Dendritic cell treated with granulocyte-macrophage colony-stimulating factor and Interleukin-4, amounts not matched to agents 40 ng/mL and 50 ng/mL, for 4 days (primary cell): Measurements from ENCODE around the gene HDAC9.

Experiments
- H3K27ac Mint-ChIP-seq: one replicate; pipeline ENCODE4 v1.8.0; 2022; ENCODE audit warnings: mild to moderate bottlenecking, mixed read lengths
- H3K27me3 Mint-ChIP-seq: one replicate; pipeline ENCODE4 v1.8.0; 2022; ENCODE audit warnings: mild to moderate bottlenecking, mixed read lengths
- H3K36me3 Mint-ChIP-seq: one replicate; pipeline ENCODE4 v1.8.0; 2022; ENCODE audit warnings: low read depth, mixed read lengths
- H3K4me1 Mint-ChIP-seq: one replicate; pipeline ENCODE4 v1.8.0; 2022; ENCODE audit warnings: low read depth, mixed read lengths
- H3K4me3 Mint-ChIP-seq: one replicate; pipeline ENCODE4 v1.8.0; 2022; ENCODE audit warnings: mild to moderate bottlenecking, moderate library complexity, mixed read lengths
- H3K9me3 Mint-ChIP-seq: one replicate; pipeline ENCODE4 v1.8.0; 2022; ENCODE audit warnings: mixed read lengths
- intact Hi-C: fragments of 100-400 bp; cut with micrococcal nuclease; formaldehyde crosslinking; loops from one replicate; pipeline ENCODE4 v1.15.0; 2022

HDAC9 gene

GRCh38 chr7:18579698-18580097 is 84.1 kb downstream of the HDAC9 start:
- Mint-ChIP-seq H3K36me3 (peaks cover under 1% of the 10 kb centered on the region), H3K4me3 (no peak overlapping the region), H3K27ac (no peak overlapping the region), H3K4me1 (peaks cover 4% of the 10 kb centered on the region), H3K27me3 (no peaks in the 10 kb centered on the region), H3K9me3 (no peaks in the 10 kb centered on the region)
- intact Hi-C loops: loop anchor here (10.0 kb wide), 1 partner anchor 365 kb away; no protein-coding TSS in a partner anchor

- Mint-ChIP-seq H3K36me3 (no peaks in the 10 kb centered on the region), H3K27ac (no peak overlapping the region), H3K4me3 (no peak overlapping the region), H3K9me3 (no peaks in the 10 kb centered on the region), H3K27me3 (no peaks in the 10 kb centered on the region), H3K4me1 (peaks cover 3% of the 10 kb centered on the region)
- intact Hi-C loops: no loop called here
Measured at GRCh38 chr7:18580950-18581349, 85.4 kb downstream of the HDAC9 start.

GRCh38 chr7:18583305-18583704 is 87.8 kb downstream of the HDAC9 start:
- Mint-ChIP-seq H3K27ac (no peak overlapping the region), H3K4me1 (no peaks in the 10 kb centered on the region), H3K4me3 (no peak overlapping the region), H3K36me3 (no peaks in the 10 kb centered on the region), H3K27me3 (no peaks in the 10 kb centered on the region), H3K9me3 (no peaks in the 10 kb centered on the region)
- intact Hi-C loops: no loop called here

- Mint-ChIP-seq H3K4me3 (no peak overlapping the region), H3K9me3 (no peaks in the 10 kb centered on the region), H3K27me3 (no peaks in the 10 kb centered on the region)
Measured at GRCh38 chr7:18590241-18590640, 94.7 kb downstream of the HDAC9 start.

GRCh38 chr7:18590744-18591340 is 95.3 kb downstream of the HDAC9 start:
- peaks cover 13% of the 10 kb centered on the region for H3K36me3 Mint-ChIP-seq
- peaks cover 19% of the 10 kb centered on the region for H3K4me1 Mint-ChIP-seq

More at GRCh38 chr7:18590241-18590640, 94.7 kb downstream of the HDAC9 start:
- intact Hi-C loops: loop anchor here (2.0 to 5.0 kb wide), 3 partner anchors 77 to 462 kb away; no protein-coding TSS in a partner anchor
- peaks cover 13% of the 10 kb centered on the region for H3K36me3 Mint-ChIP-seq
- peaks cover 19% of the 10 kb centered on the region for H3K4me1 Mint-ChIP-seq
- peak overlapping the region; percentile 17 for H3K27ac Mint-ChIP-seq

GRCh38 chr7:18593602-18594279 is 98.2 kb downstream of the HDAC9 start:
- intact Hi-C loops: loop anchor here (5.0 kb wide), 2 partner anchors 241 to 459 kb away; no protein-coding TSS in a partner anchor
- Mint-ChIP-seq H3K27me3 (no peaks in the 10 kb centered on the region), H3K27ac (no peak overlapping the region), H3K4me1 (peaks cover 19% of the 10 kb centered on the region), H3K36me3 (peaks cover 13% of the 10 kb centered on the region), H3K4me3 (no peak overlapping the region), H3K9me3 (no peaks in the 10 kb centered on the region)

More at GRCh38 chr7:18590744-18591340, 95.3 kb downstream of the HDAC9 start:
- Mint-ChIP-seq H3K27me3 (no peaks in the 10 kb centered on the region), H3K27ac (no peak overlapping the region), H3K4me3 (no peak overlapping the region), H3K9me3 (no peaks in the 10 kb centered on the region)
- intact Hi-C loops: loop anchor here (2.0 to 5.0 kb wide), 3 partner anchors 76 to 461 kb away; no protein-coding TSS in a partner anchor

GRCh38 chr7:18597754-18598153 is 102.2 kb downstream of the HDAC9 start:
- H3K27ac Mint-ChIP-seq: no peak overlapping the region
- H3K4me3 Mint-ChIP-seq: no peak overlapping the region
- H3K9me3 Mint-ChIP-seq: peaks cover 26% of the 10 kb centered on the region
- peaks cover 40% of the 10 kb centered on the region for H3K36me3 Mint-ChIP-seq
- no peaks in the 10 kb centered on the region for H3K27me3 Mint-ChIP-seq
- H3K4me1 Mint-ChIP-seq: no peaks in the 10 kb centered on the region
- intact Hi-C loops: no loop called here

GRCh38 chr7:18607025-18607424 is 111.5 kb downstream of the HDAC9 start:
- Mint-ChIP-seq H3K27me3 (no peaks in the 10 kb centered on the region), H3K9me3 (peaks cover 43% of the 10 kb centered on the region), H3K36me3 (peaks cover 54% of the 10 kb centered on the region), H3K27ac (no peak overlapping the region), H3K4me3 (no peak overlapping the region), H3K4me1 (no peaks in the 10 kb centered on the region)
- intact Hi-C loops: no loop called here

- Mint-ChIP-seq H3K27me3 (no peaks in the 10 kb centered on the region), H3K9me3 (peaks cover 22% of the 10 kb centered on the region), H3K27ac (no peak overlapping the region), H3K4me1 (peaks cover 15% of the 10 kb centered on the region), H3K4me3 (no peak overlapping the region), H3K36me3 (peaks cover 33% of the 10 kb centered on the region)
- intact Hi-C loops: no loop called here
Measured at GRCh38 chr7:18610331-18610948, 114.9 kb downstream of the HDAC9 start.

GRCh38 chr7:18614841-18615240 is 119.3 kb downstream of the HDAC9 start:
- no peak overlapping the region for H3K27ac Mint-ChIP-seq
- H3K36me3 Mint-ChIP-seq: peaks cover 27% of the 10 kb centered on the region
- H3K4me3 Mint-ChIP-seq: no peak overlapping the region
- intact Hi-C loops: no loop called here
- peaks cover 13% of the 10 kb centered on the region for H3K9me3 Mint-ChIP-seq
- H3K27me3 Mint-ChIP-seq: no peaks in the 10 kb centered on the region
- H3K4me1 Mint-ChIP-seq: peaks cover 15% of the 10 kb centered on the region

- intact Hi-C loops: no loop called here
- H3K27me3 Mint-ChIP-seq: no peaks in the 10 kb centered on the region
- H3K4me1 Mint-ChIP-seq: peaks cover 2% of the 10 kb centered on the region
- no peak overlapping the region for H3K27ac Mint-ChIP-seq
- peaks cover 4% of the 10 kb centered on the region for H3K9me3 Mint-ChIP-seq
- no peak overlapping the region for H3K4me3 Mint-ChIP-seq
- peaks cover 20% of the 10 kb centered on the region for H3K36me3 Mint-ChIP-seq
Measured at GRCh38 chr7:18619311-18619710, 123.8 kb downstream of the HDAC9 start.

GRCh38 chr7:18623389-18623788 is 127.8 kb downstream of the HDAC9 start:
- Mint-ChIP-seq H3K4me3 (no peak overlapping the region), H3K36me3 (peaks cover 16% of the 10 kb centered on the region), H3K27me3 (no peaks in the 10 kb centered on the region), H3K9me3 (no peaks in the 10 kb centered on the region), H3K27ac (no peak overlapping the region), H3K4me1 (peaks cover 6% of the 10 kb centered on the region)
- intact Hi-C loops: no loop called here

- Mint-ChIP-seq H3K9me3 (no peaks in the 10 kb centered on the region), H3K4me1 (peaks cover 6% of the 10 kb centered on the region), H3K4me3 (no peak overlapping the region), H3K36me3 (peaks cover 16% of the 10 kb centered on the region), H3K27ac (no peak overlapping the region), H3K27me3 (no peaks in the 10 kb centered on the region)
- intact Hi-C loops: no loop called here
Measured at GRCh38 chr7:18624459-18624858, 128.9 kb downstream of the HDAC9 start.

- H3K4me3 Mint-ChIP-seq: no peak overlapping the region
- peaks cover 10% of the 10 kb centered on the region for H3K36me3 Mint-ChIP-seq
- H3K27me3 Mint-ChIP-seq: no peaks in the 10 kb centered on the region
- no peak overlapping the region for H3K27ac Mint-ChIP-seq
- no peaks in the 10 kb centered on the region for H3K9me3 Mint-ChIP-seq
- intact Hi-C loops: no loop called here
- H3K4me1 Mint-ChIP-seq: peaks cover 6% of the 10 kb centered on the region
Measured at GRCh38 chr7:18626086-18626485, 130.5 kb downstream of the HDAC9 start.
